Glomerular visceral epithelial cell (primary cell): ENCODE measurements around the gene CNDP1.
"Not testable (repeated sequence)": the region's sequence is repeated elsewhere in the genome, so short reads cannot be mapped to it uniquely, and the experiment has no call there.

ENCODE experiments used
- DNase-seq: peaks from one replicate; pipeline ENCODE4 v3.0.0-alpha.2; 2016; ENCODE audit errors: extremely low spot score

The CNDP1 gene

GRCh38 chr18:74520096-74520833 lies 14.0 kb upstream of the CNDP1 start:
- DNase-seq = no peak

GRCh38 chr18:74521068-74521725 lies 13.1 kb upstream of the CNDP1 start:
- DNase-seq = no peak

- no peak for DNase-seq
These were observed 11.4 kb upstream of the CNDP1 start for GRCh38 chr18:74522635-74523548.

GRCh38 chr18:74524097-74524496 lies 10.2 kb upstream of the CNDP1 start:
- DNase-seq = peak; percentile 38

GRCh38 chr18:74524915-74525314 lies 9.4 kb upstream of the CNDP1 start:
- not testable (repeated sequence) for DNase-seq

- no peak for DNase-seq
These were observed 8.6 kb upstream of the CNDP1 start for GRCh38 chr18:74525741-74526140.

- DNase-seq = no peak
These were observed 7.8 kb upstream of the CNDP1 start for GRCh38 chr18:74526488-74526887.

GRCh38 chr18:74528478-74528877 lies 5.8 kb upstream of the CNDP1 start:
- DNase-seq = no peak

- no peak for DNase-seq
These were observed 5.4 kb upstream of the CNDP1 start for GRCh38 chr18:74528913-74529312.

- DNase-seq = no peak
These were observed 4.9 kb upstream of the CNDP1 start for GRCh38 chr18:74529378-74529777.

GRCh38 chr18:74529811-74530583 lies 4.3 kb upstream of the CNDP1 start:
- no peak for DNase-seq

- DNase-seq = no peak
These were observed 3.8 kb upstream of the CNDP1 start for GRCh38 chr18:74530584-74530862.

GRCh38 chr18:74531043-74531442 lies 3.3 kb upstream of the CNDP1 start:
- DNase-seq = no peak

- no peak for DNase-seq
These were observed 1.7 kb upstream of the CNDP1 start for GRCh38 chr18:74532511-74533025.

GRCh38 chr18:74533666-74534065 lies 634 bp upstream of the CNDP1 start:
- DNase-seq = no peak

- DNase-seq = no peak
These were observed 815 bp downstream of the CNDP1 start for GRCh38 chr18:74534981-74535649.

GRCh38 chr18:74539289-74539688 lies 5.0 kb downstream of the CNDP1 start:
- no peak for DNase-seq

- DNase-seq = no peak
These were observed 6.5 kb downstream of the CNDP1 start for GRCh38 chr18:74540652-74541421.

GRCh38 chr18:74541703-74542555 lies 7.6 kb downstream of the CNDP1 start:
- no peak for DNase-seq
